Measurements from ENCODE around the gene C1QTNF12.

GRCh38 chr1:1199141-1199960, 47.2 kb downstream of the C1QTNF12 start:
- no peak for TF ChIP-seq CTCF (conservative IDR thresholded peaks at IDR 0.05; ENCODE audit: low read length)
- TF ChIP-seq EZH2phosphoT487 (IDR thresholded peaks at IDR 0.05; ENCODE audit: borderline replicate concordance, low read depth, low read length), result no peak

Data from OCI-LY7 (cell line).